Endothelial cell of umbilical vein (primary cell): ENCODE results near the gene ZNF627. TPM values are rescaled to one million over a fixed set of nuclear protein-coding genes. Genes with fewer than 3 reads are reported as not detected.

Source experiments
- BruUV-seq: library from RNA; stranded (reverse); fragments of 400-500 nt; replicated peaks from 2 replicates; lab custom pipeline; 2021; lab: Mats Ljungman, UMichigan
- CTCF ChIA-PET: fragments of 300-600, 350-600 bp; sonication (Branson Sonifier 250); formaldehyde crosslinking; loops from one replicate; lab custom pipeline; 2021; ENCODE audit warnings: antibody characterized with exemption, inconsistent platforms; lab: Charles Lee
- POLR2A ChIA-PET: fragments of 300-600, 350-600 bp; sonication (Branson Sonifier 250); formaldehyde crosslinking; loops from one replicate; lab custom pipeline; 2021; ENCODE audit warnings: antibody characterized with exemption, inconsistent platforms; lab: Charles Lee
- DNase-seq: peaks from one replicate; pipeline ENCODE4 v3.0.0-alpha.2; 2011; ENCODE audit warnings: low read depth, low spot score
- FAIRE-seq: peaks from 2 replicates; lab custom pipeline; 2011; peaks lifted over from hg19 to GRCh38; lab: Jason Lieb, UNC
- H2AFZ ChIP-seq: 2 replicates; pipeline ENCODE4 v1.6.0; 2012; ENCODE audit warnings: low read depth, low read length, control low read depth, inconsistent platforms
- H3K27ac ChIP-seq: 2 replicates; pipeline ENCODE4 v1.5.1; 2011; ENCODE audit warnings: low read depth, mild to moderate bottlenecking, control low read depth, low read length, moderate library complexity; ENCODE audit not compliant: insufficient read depth
- H3K27me3 ChIP-seq, 2 experiments: 2 replicates each; pipeline versions ENCODE4 v1.6.0 to v1.6.1; 2011; ENCODE audit warnings: low read length in 2 of 2, mixed read lengths in 1 of 2; ENCODE audit not compliant: control insufficient read depth in 2 of 2, insufficient read depth in 2 of 2
- H3K36me3 ChIP-seq, 2 experiments: 2 replicates in 1 of 2; 3 replicates in 1 of 2; pipeline ENCODE4 v1.5.1; 2011; ENCODE audit warnings: low read length in 2 of 2, mild to moderate bottlenecking in 1 of 2, moderate library complexity in 1 of 2; ENCODE audit not compliant: control insufficient read depth in 2 of 2, insufficient read depth in 2 of 2; ENCODE audit errors: extremely low read depth in 1 of 2
- H3K4me1 ChIP-seq: 3 replicates; pipeline ENCODE4 v1.5.1; 2011; ENCODE audit warnings: mild to moderate bottlenecking, low read length; ENCODE audit not compliant: control insufficient read depth, insufficient read depth; ENCODE audit errors: extremely low read depth
- H3K4me2 ChIP-seq: 2 replicates; pipeline ENCODE4 v1.6.1; 2011; ENCODE audit warnings: low read length, control low read depth, mixed read lengths; ENCODE audit not compliant: insufficient read depth
- H3K4me3 ChIP-seq, 3 experiments: fragments of 200-600 bp in 1 of 3; sonication (generic), shearing (Covaris generic) in 1 of 3; replicated peaks in 1 of 3; 2 replicates each; pipeline ENCODE4 v1.5.1; 2011 to 2016; ENCODE audit warnings: control low read depth in 3 of 3, low read length in 3 of 3, mild to moderate bottlenecking in 2 of 3, inconsistent platforms in 1 of 3, low read depth in 1 of 3, moderate library complexity in 1 of 3; ENCODE audit not compliant: insufficient read depth in 1 of 3
- H3K79me2 ChIP-seq: 2 replicates; pipeline ENCODE4 v1.6.0; 2012; ENCODE audit warnings: low read length, inconsistent platforms; ENCODE audit not compliant: control insufficient read depth, insufficient read depth
- H3K9ac ChIP-seq: replicated peaks from 2 replicates; pipeline ENCODE3; 2011; ENCODE audit warnings: low read length, control low read depth; ENCODE audit not compliant: insufficient read depth; ENCODE audit errors: extremely low read depth
- H3K9me1 ChIP-seq: replicated peaks from 3 replicates; pipeline ENCODE4 v1.6.0; 2011; ENCODE audit warnings: mild to moderate bottlenecking, low read length; ENCODE audit not compliant: control insufficient read depth, insufficient read depth; ENCODE audit errors: extremely low read depth
- H3K9me3 ChIP-seq: replicated peaks from 2 replicates; pipeline ENCODE4 v1.5.1; 2012; ENCODE audit warnings: low read length, inconsistent platforms; ENCODE audit not compliant: control insufficient read depth, insufficient read depth
- H4K20me1 ChIP-seq: replicated peaks from 2 replicates; pipeline ENCODE3; 2011; ENCODE audit warnings: mild to moderate bottlenecking, low read length; ENCODE audit not compliant: control insufficient read depth, insufficient read depth; ENCODE audit errors: extremely low read depth
- EZH2 ChIP-seq: IDR thresholded peaks from 2 replicates; pipeline ENCODE4 v1.6.1; 2012; ENCODE audit warnings: borderline replicate concordance, low read depth, mild to moderate bottlenecking, moderate library complexity, low read length, inconsistent platforms; ENCODE audit not compliant: severe bottlenecking
- FOS ChIP-seq: IDR thresholded peaks from 2 replicates; pipeline ENCODE4 v1.6.1; 2011; ENCODE audit warnings: mild to moderate bottlenecking, low read length, moderate library complexity, borderline replicate concordance; ENCODE audit not compliant: insufficient read depth
- GATA2 ChIP-seq: IDR thresholded peaks from 2 replicates; pipeline ENCODE4 v1.7.0; 2011; ENCODE audit warnings: low read depth, mild to moderate bottlenecking, moderate library complexity, mixed read lengths, low read length; ENCODE audit not compliant: insufficient read length, insufficient read depth
- JUN ChIP-seq: IDR thresholded peaks from 2 replicates; pipeline ENCODE4 v1.6.1; 2011; ENCODE audit warnings: borderline replicate concordance, low read depth; ENCODE audit not compliant: insufficient read length, insufficient read depth
- MYC ChIP-seq: IDR thresholded peaks from one replicate; pipeline ENCODE4 v1.6.1; 2011; ENCODE audit warnings: mild to moderate bottlenecking, low read depth, low read length
- POLR2A ChIP-seq: IDR thresholded peaks from 2 replicates; pipeline ENCODE4 v1.6.1; 2012; ENCODE audit warnings: low read depth, mild to moderate bottlenecking, control low read depth, low read length
- POLR2AphosphoS5 ChIP-seq: IDR thresholded peaks from 2 replicates; pipeline ENCODE4 v1.6.1; 2012; ENCODE audit warnings: low read depth, mild to moderate bottlenecking, control low read depth, low read length, moderate library complexity; ENCODE audit not compliant: insufficient read depth
- dilution Hi-C: fragments of 300-500 bp; cut with MboI; formaldehyde crosslinking; loops from one replicate; pipeline ENCODE4 v1.15.0; 2019; ENCODE audit warnings: low sequenced_read_pairs; ENCODE audit not compliant: extremely low pct_ligation_motif_present
- intact Hi-C: fragments of 100-400 bp; cut with micrococcal nuclease; formaldehyde crosslinking; loops from one replicate; pipeline ENCODE4 v1.10.0; 2022
- polyA plus RNA-seq, 4 experiments: library from polyadenylated mRNA; depleted of rRNA in 3 of 4; stranded (reverse) in 3 of 4; unstranded in 1 of 4; fragments of >200 nt; gene quantifications; 2 replicates each; pipeline versions ENCODE4 v1.2.1 to v1.2.3, GENCODE V29; 2011 to 2012; ENCODE audit warnings: missing spikeins in 1 of 4
- total RNA-seq: library from RNA; stranded (reverse); gene quantifications from 2 replicates; pipeline ENCODE4 v1.2.3, GENCODE V29; 2021
- TF ChIP-seq, protein P1 (sequence below): IDR thresholded peaks from 2 replicates; pipeline ENCODE4 v1.6.1; 2011; ENCODE audit not compliant: insufficient read depth, insufficient read length
- TF ChIP-seq, protein P2 (sequence below), 2 donors: IDR thresholded peaks; 1 replicate in 1 of 2; 2 replicates in 1 of 2; pipeline ENCODE4 v1.5.1; 2011; ENCODE audit warnings: low read length in 2 of 2, mild to moderate bottlenecking in 2 of 2, moderate library complexity in 2 of 2, control low read depth in 1 of 2, inconsistent platforms in 1 of 2, low read depth in 1 of 2; ENCODE audit not compliant: insufficient read depth in 1 of 2; ENCODE audit errors: extremely low read depth in 1 of 2

The ZNF627 gene
- total and polyA plus RNA-seq, 2 donors (not counting 3 experiments of a cell fraction or from before 2014, with no cell fraction given), result 5.6 to 9.7 TPM

GRCh38 chr19:11612816-11613511 is 15.7 kb downstream of the ZNF627 start:
- Histone ChIP-seq H3K9me3 (peaks cover 18% of the 10 kb centered on the region), H3K79me2 (peaks cover 12% of the 10 kb centered on the region), H3K36me3 (peaks cover 20 to 24% of the 10 kb centered on the region in 2 experiments), H4K20me1 (no peaks in the 10 kb centered on the region), H3K27me3 (no peaks in the 10 kb centered on the region), H3K9ac (no peak overlapping the region), H3K4me2 (no peak overlapping the region), H3K9me1 (no peaks in the 10 kb centered on the region), H3K27ac (no peak overlapping the region), H2AFZ (no peak overlapping the region), H3K4me3 (no peak overlapping the region), H3K4me1 (no peaks in the 10 kb centered on the region)
- dilution Hi-C loops (no loop called here), intact Hi-C loops (no loop called here)
- ChIA-PET CTCF (no interaction called here), POLR2A (no interaction called here)
- TF ChIP-seq POLR2AphosphoS5 (no peak), EZH2 (no peak), POLR2A (no peak), MYC (no peak), JUN (no peak), GATA2 (no peak), FOS (no peak)
- TF ChIP-seq, protein P1, sequence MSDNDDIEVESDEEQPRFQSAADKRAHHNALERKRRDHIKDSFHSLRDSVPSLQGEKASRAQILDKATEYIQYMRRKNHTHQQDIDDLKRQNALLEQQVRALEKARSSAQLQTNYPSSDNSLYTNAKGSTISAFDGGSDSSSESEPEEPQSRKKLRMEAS, result no peak
- TF ChIP-seq, protein P2, sequence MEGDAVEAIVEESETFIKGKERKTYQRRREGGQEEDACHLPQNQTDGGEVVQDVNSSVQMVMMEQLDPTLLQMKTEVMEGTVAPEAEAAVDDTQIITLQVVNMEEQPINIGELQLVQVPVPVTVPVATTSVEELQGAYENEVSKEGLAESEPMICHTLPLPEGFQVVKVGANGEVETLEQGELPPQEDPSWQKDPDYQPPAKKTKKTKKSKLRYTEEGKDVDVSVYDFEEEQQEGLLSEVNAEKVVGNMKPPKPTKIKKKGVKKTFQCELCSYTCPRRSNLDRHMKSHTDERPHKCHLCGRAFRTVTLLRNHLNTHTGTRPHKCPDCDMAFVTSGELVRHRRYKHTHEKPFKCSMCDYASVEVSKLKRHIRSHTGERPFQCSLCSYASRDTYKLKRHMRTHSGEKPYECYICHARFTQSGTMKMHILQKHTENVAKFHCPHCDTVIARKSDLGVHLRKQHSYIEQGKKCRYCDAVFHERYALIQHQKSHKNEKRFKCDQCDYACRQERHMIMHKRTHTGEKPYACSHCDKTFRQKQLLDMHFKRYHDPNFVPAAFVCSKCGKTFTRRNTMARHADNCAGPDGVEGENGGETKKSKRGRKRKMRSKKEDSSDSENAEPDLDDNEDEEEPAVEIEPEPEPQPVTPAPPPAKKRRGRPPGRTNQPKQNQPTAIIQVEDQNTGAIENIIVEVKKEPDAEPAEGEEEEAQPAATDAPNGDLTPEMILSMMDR (IDR thresholded peaks at IDR 0.05; ENCODE audit: extremely low read depth in 1 of 2, insufficient read depth in 1 of 2, low read depth in 1 of 2, low read length in 2 of 2), result no peak
- DNase-seq (no peak), FAIRE-seq (no peak)
- no TSS peak for BruUV-seq
